ENCODE results near the gene BBS9. TPM values are rescaled to one million over a fixed set of nuclear protein-coding genes. Genes with fewer than 3 reads are reported as not detected.
"Not testable (repeated sequence)": the region's sequence is repeated elsewhere in the genome, so short reads cannot be mapped to it uniquely, and the experiment has no call there.

Gene BBS9
- total RNA-seq, 1 donor from 2014 or later = 3.8 TPM

- intact Hi-C loops (cut with micrococcal nuclease); H3K27me3 Mint-ChIP-seq (ENCODE audit: insufficient read depth); H3K4me3 Mint-ChIP-seq; H3K4me1 Mint-ChIP-seq (ENCODE audit: low read depth); DNase-seq (ENCODE audit: low spot score); H3K9me3 Mint-ChIP-seq; H3K36me3 Mint-ChIP-seq (ENCODE audit: low read depth); H3K27ac Mint-ChIP-seq: not testable (repeated sequence)
Measured at GRCh38 chr7:33527008-33527407, 397.6 kb downstream of the BBS9 start.

GRCh38 chr7:33527613-33528012 is 398.2 kb downstream of the BBS9 start:
- H3K36me3 Mint-ChIP-seq (ENCODE audit: low read depth); H3K9me3 Mint-ChIP-seq; H3K4me3 Mint-ChIP-seq; DNase-seq (ENCODE audit: low spot score); H3K27ac Mint-ChIP-seq; H3K4me1 Mint-ChIP-seq (ENCODE audit: low read depth); intact Hi-C loops (cut with micrococcal nuclease); H3K27me3 Mint-ChIP-seq (ENCODE audit: insufficient read depth): not testable (repeated sequence)

GRCh38 chr7:33529070-33529469 is 399.7 kb downstream of the BBS9 start:
- H3K9me3 Mint-ChIP-seq = no peaks in the 10 kb centered on the region
- no peak overlapping the region for H3K27ac Mint-ChIP-seq
- H3K4me3 Mint-ChIP-seq = no peak overlapping the region
- DNase-seq (ENCODE audit: low spot score) = no peak
- H3K4me1 Mint-ChIP-seq (ENCODE audit: low read depth) = no peaks in the 10 kb centered on the region
- intact Hi-C loops (cut with micrococcal nuclease) = no loop called here
- H3K36me3 Mint-ChIP-seq (ENCODE audit: low read depth) = no peaks in the 10 kb centered on the region
- no peaks in the 10 kb centered on the region for H3K27me3 Mint-ChIP-seq (ENCODE audit: insufficient read depth)

- H3K27ac Mint-ChIP-seq = no peak overlapping the region
- no peak for DNase-seq (ENCODE audit: low spot score)
- H3K9me3 Mint-ChIP-seq = no peaks in the 10 kb centered on the region
- intact Hi-C loops (cut with micrococcal nuclease) = loop anchor here (10.0 kb wide), 1 partner anchor 56 kb away; no protein-coding TSS in a partner anchor
- no peaks in the 10 kb centered on the region for H3K27me3 Mint-ChIP-seq (ENCODE audit: insufficient read depth)
- H3K36me3 Mint-ChIP-seq (ENCODE audit: low read depth) = no peaks in the 10 kb centered on the region
- H3K4me1 Mint-ChIP-seq (ENCODE audit: low read depth) = no peaks in the 10 kb centered on the region
- no peak overlapping the region for H3K4me3 Mint-ChIP-seq
Measured at GRCh38 chr7:33530664-33531063, 401.3 kb downstream of the BBS9 start.

- Mint-ChIP-seq H3K4me1 (ENCODE audit: low read depth) (no peaks in the 10 kb centered on the region), H3K4me3 (no peak overlapping the region), H3K36me3 (ENCODE audit: low read depth) (no peaks in the 10 kb centered on the region), H3K27me3 (ENCODE audit: insufficient read depth) (no peaks in the 10 kb centered on the region), H3K9me3 (no peaks in the 10 kb centered on the region), H3K27ac (no peak overlapping the region)
- intact Hi-C loops (cut with micrococcal nuclease) = loop anchor here (10.0 kb wide), 1 partner anchor 57 kb away; no protein-coding TSS in a partner anchor
- DNase-seq (ENCODE audit: low spot score) = no peak
Measured at GRCh38 chr7:33531888-33532287, 402.5 kb downstream of the BBS9 start.

- no peak overlapping the region for H3K27ac Mint-ChIP-seq
- H3K9me3 Mint-ChIP-seq = peaks cover 14% of the 10 kb centered on the region
- H3K36me3 Mint-ChIP-seq (ENCODE audit: low read depth) = no peaks in the 10 kb centered on the region
- no peaks in the 10 kb centered on the region for H3K4me1 Mint-ChIP-seq (ENCODE audit: low read depth)
- no peak for DNase-seq (ENCODE audit: low spot score)
- no peak overlapping the region for H3K4me3 Mint-ChIP-seq
- no peaks in the 10 kb centered on the region for H3K27me3 Mint-ChIP-seq (ENCODE audit: insufficient read depth)
- intact Hi-C loops (cut with micrococcal nuclease) = loop anchor here (10.0 kb wide), 1 partner anchor 60 kb away; no protein-coding TSS in a partner anchor
Measured at GRCh38 chr7:33534833-33535232, 405.5 kb downstream of the BBS9 start.

- Mint-ChIP-seq H3K4me1 (ENCODE audit: low read depth) (no peaks in the 10 kb centered on the region), H3K36me3 (ENCODE audit: low read depth) (no peaks in the 10 kb centered on the region), H3K27ac (no peak overlapping the region), H3K27me3 (ENCODE audit: insufficient read depth) (no peaks in the 10 kb centered on the region), H3K4me3 (no peak overlapping the region), H3K9me3 (peaks cover 25% of the 10 kb centered on the region)
- DNase-seq (ENCODE audit: low spot score) = no peak
- intact Hi-C loops (cut with micrococcal nuclease) = loop anchor here (10.0 kb wide), 1 partner anchor 61 kb away; no protein-coding TSS in a partner anchor
Measured at GRCh38 chr7:33535989-33536388, 406.6 kb downstream of the BBS9 start.

- no peak for DNase-seq (ENCODE audit: low spot score)
- H3K4me3 Mint-ChIP-seq = no peak overlapping the region
- no peak overlapping the region for H3K27ac Mint-ChIP-seq
- peaks cover 29% of the 10 kb centered on the region for H3K9me3 Mint-ChIP-seq
- H3K36me3 Mint-ChIP-seq (ENCODE audit: low read depth) = no peaks in the 10 kb centered on the region
- H3K27me3 Mint-ChIP-seq (ENCODE audit: insufficient read depth) = no peaks in the 10 kb centered on the region
- intact Hi-C loops (cut with micrococcal nuclease) = loop anchor here (10.0 kb wide), 1 partner anchor 62 kb away; no protein-coding TSS in a partner anchor
- no peaks in the 10 kb centered on the region for H3K4me1 Mint-ChIP-seq (ENCODE audit: low read depth)
Measured at GRCh38 chr7:33536398-33537103, 407.2 kb downstream of the BBS9 start.

- no peaks in the 10 kb centered on the region for H3K4me1 Mint-ChIP-seq (ENCODE audit: low read depth)
- no peaks in the 10 kb centered on the region for H3K27me3 Mint-ChIP-seq (ENCODE audit: insufficient read depth)
- intact Hi-C loops (cut with micrococcal nuclease) = loop anchor here (10.0 kb wide), 1 partner anchor 62 kb away; no protein-coding TSS in a partner anchor
- DNase-seq (ENCODE audit: low spot score) = no peak
- no peaks in the 10 kb centered on the region for H3K36me3 Mint-ChIP-seq (ENCODE audit: low read depth)
- H3K27ac Mint-ChIP-seq = no peak overlapping the region
- peaks cover 29% of the 10 kb centered on the region for H3K9me3 Mint-ChIP-seq
- H3K4me3 Mint-ChIP-seq = no peak overlapping the region
Measured at GRCh38 chr7:33537104-33537477, 407.7 kb downstream of the BBS9 start.

GRCh38 chr7:33539198-33539597 is 409.8 kb downstream of the BBS9 start:
- no peak for DNase-seq (ENCODE audit: low spot score)
- no peaks in the 10 kb centered on the region for H3K4me1 Mint-ChIP-seq (ENCODE audit: low read depth)
- peaks cover 43% of the 10 kb centered on the region for H3K9me3 Mint-ChIP-seq
- H3K36me3 Mint-ChIP-seq (ENCODE audit: low read depth) = no peaks in the 10 kb centered on the region
- no peaks in the 10 kb centered on the region for H3K27me3 Mint-ChIP-seq (ENCODE audit: insufficient read depth)
- no peak overlapping the region for H3K4me3 Mint-ChIP-seq
- intact Hi-C loops (cut with micrococcal nuclease) = loop anchor here (10.0 kb wide), 1 partner anchor 64 kb away; no protein-coding TSS in a partner anchor
- H3K27ac Mint-ChIP-seq = no peak overlapping the region

GRCh38 chr7:33539659-33540400 is 410.5 kb downstream of the BBS9 start:
- DNase-seq (ENCODE audit: low spot score) = no peak

GRCh38 chr7:33547880-33548279 is 418.5 kb downstream of the BBS9 start:
- H3K27ac Mint-ChIP-seq = no peak overlapping the region
- no peaks in the 10 kb centered on the region for H3K4me1 Mint-ChIP-seq (ENCODE audit: low read depth)
- peaks cover 16% of the 10 kb centered on the region for H3K9me3 Mint-ChIP-seq
- intact Hi-C loops (cut with micrococcal nuclease) = no loop called here
- H3K27me3 Mint-ChIP-seq (ENCODE audit: insufficient read depth) = no peaks in the 10 kb centered on the region
- no peak overlapping the region for H3K4me3 Mint-ChIP-seq
- H3K36me3 Mint-ChIP-seq (ENCODE audit: low read depth) = no peaks in the 10 kb centered on the region
- DNase-seq (ENCODE audit: low spot score) = no peak

More at GRCh38 chr7:33539659-33540400, 410.5 kb downstream of the BBS9 start:
- no peak overlapping the region for H3K27ac Mint-ChIP-seq
- H3K4me3 Mint-ChIP-seq = no peak overlapping the region
- no peaks in the 10 kb centered on the region for H3K36me3 Mint-ChIP-seq (ENCODE audit: low read depth)
- intact Hi-C loops (cut with micrococcal nuclease) = loop anchor here (10.0 kb wide), 1 partner anchor 65 kb away; no protein-coding TSS in a partner anchor
- no peaks in the 10 kb centered on the region for H3K4me1 Mint-ChIP-seq (ENCODE audit: low read depth)
- H3K9me3 Mint-ChIP-seq = peaks cover 46% of the 10 kb centered on the region
- H3K27me3 Mint-ChIP-seq (ENCODE audit: insufficient read depth) = no peaks in the 10 kb centered on the region

GRCh38 chr7:33550363-33550762 is 421.0 kb downstream of the BBS9 start:
- Mint-ChIP-seq H3K4me3 (no peak overlapping the region), H3K4me1 (ENCODE audit: low read depth) (no peaks in the 10 kb centered on the region), H3K27ac (no peak overlapping the region)

More at GRCh38 chr7:33550363-33550762, 421.0 kb downstream of the BBS9 start:
- intact Hi-C loops (cut with micrococcal nuclease) = no loop called here
- Mint-ChIP-seq H3K9me3 (no peaks in the 10 kb centered on the region), H3K27me3 (ENCODE audit: insufficient read depth) (no peaks in the 10 kb centered on the region), H3K36me3 (ENCODE audit: low read depth) (no peaks in the 10 kb centered on the region)
- no peak for DNase-seq (ENCODE audit: low spot score)

Measured in activated T-helper 1 cell treated with anti-CD3 and anti-CD28 coated beads, Interleukin-12 subunit alpha, Interleukin-12 subunit beta, Interleukin-2, Interleukin-4 antibody, amounts not matched to agents 30 ng/mL and 10 ng/mL and 1 ng/mL, durations not matched to agents 14 hours and 24 hours and 36 hours (primary cell).